ENCODE results near the gene SMG1.
"Not testable (repeated sequence)": the region's sequence is repeated elsewhere in the genome, so short reads cannot be mapped to it uniquely, and the experiment has no call there.

Gene SMG1

DNA sequence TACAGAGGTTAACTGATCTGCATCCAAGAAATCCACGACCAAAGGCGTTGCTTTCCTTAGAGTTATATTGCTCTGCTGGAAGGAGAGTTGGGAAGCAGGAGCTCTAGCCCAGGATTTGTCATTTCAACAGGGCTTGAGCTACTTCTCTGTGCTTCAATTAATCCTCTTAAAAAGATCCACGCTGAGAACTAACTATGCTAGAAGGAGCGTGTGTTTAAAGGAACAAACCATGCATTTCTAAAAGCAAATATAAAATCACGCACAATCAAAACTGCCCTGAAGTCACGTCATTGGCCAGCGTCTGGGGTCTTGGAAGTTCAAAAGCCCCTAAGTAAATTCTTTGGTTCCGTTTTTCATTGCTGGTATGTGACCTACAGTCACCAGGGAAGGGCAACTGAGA, 125.9 kb downstream of the SMG1 start:
- no peak for DNase-seq (ENCODE audit: low read depth, low spot score)

DNA sequence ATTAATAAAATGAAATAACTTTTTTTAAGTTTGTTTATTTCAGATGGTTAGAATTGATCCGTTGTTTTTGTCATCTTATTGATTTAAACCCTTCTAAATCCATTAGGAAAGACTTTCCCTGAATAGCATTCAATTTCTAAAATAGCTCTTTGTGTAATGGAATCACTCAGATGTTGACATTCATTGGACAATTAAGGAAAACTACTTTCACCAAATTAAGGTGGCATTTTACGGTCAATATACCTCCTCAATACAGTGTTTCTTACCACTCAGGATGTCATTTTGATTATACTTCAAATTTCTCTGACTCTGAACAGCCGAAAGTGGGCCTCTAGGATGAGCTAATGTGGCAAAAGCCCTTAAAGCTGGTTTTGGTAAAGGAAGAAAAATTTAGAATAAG, 126.7 kb downstream of the SMG1 start:
- no peak for DNase-seq (ENCODE audit: low read depth, low spot score)

GRCh38 chr16:18797746-18798145, 128.5 kb downstream of the SMG1 start:
- DNase-seq (ENCODE audit: low read depth, low spot score) = no peak

DNA sequence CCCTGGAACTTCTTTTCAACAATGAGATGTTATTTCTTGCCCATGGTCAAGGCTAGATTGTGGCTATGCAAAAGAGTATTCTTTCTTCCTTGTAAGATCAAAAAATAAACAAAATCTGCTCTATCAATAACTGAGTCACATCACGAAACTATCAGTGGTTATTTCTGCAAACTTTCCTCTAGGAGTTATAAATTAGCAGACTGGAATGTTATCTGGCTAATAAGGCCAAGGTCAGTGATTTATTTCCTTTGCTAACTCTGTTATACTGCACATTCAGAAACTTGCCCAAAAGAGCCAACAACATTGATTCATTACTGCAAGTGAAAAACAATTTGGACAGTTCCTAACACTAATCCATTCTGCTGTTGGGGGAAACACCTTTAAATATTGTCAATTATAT, 129.8 kb downstream of the SMG1 start:
- no peak for DNase-seq (ENCODE audit: low read depth, low spot score)

- DNase-seq (ENCODE audit: low read depth, low spot score) = no peak
These were observed 133.3 kb downstream of the SMG1 start for GRCh38 chr16:18792836-18793433.

DNA sequence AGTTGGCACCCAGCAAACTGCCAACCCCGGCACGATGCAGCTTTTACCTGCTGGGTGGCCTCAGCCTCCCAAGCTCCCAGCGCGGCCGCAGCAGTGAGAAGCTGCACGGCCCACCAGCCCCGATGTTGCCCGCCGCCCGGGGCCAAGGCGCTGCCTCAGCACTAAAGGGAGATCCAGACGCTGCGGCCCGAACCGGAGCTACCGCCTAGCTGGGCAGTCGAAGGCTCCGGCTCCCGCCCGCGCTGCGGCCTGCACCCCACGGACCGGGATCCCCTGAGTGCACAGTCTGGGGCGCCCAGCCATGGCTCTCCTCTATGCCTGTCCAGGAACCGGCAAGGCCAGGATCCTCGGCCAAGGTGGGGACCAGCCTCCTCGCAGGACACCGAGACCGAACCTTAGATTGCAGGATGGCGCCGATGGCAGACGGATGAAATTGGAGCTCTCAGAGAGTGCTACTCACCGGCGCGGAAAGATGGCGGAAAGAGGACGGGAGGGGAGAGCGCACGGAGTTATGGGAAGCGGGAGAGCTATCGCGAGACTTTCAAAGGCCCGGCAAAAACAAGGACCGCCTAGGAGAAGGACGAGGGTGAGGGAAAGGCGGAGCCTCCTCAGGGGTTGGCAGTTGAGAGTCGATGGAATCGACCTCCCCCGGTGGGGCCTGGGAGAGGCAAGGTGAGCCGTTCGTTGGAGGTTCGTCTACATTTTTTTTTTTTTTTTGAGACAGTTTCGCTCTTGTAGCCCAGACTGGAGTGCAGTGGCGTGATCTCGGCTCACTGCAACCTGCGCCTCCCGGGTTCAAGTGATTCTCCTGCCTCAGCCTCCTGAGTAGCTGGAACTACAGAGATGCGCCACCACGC, 136.1 kb downstream of the SMG1 start, which contains the start of gene RPS15A:
Gene RPS15A, minus strand, starts transcription at position 485 of the 857 bp plus-strand sequence. CDS start 1,221 bp downstream, outside the sequence.
- peak; percentile 88 for DNase-seq (ENCODE audit: low read depth, low spot score)

DNA sequence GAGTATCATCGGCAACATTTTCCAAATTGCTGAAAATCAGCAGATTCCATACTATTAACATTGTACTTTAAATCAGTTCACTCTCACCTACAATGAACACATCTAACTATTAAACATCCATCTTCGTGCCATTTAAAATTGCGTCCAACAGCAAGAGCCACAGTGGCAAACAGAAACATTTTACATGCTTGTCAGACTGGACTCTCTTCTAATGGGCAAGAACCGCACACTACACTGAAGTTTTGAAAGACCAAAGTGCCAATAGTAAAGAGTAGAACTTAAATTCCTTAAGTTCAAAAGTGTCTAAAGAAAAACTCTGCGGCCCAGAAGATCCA, 136.7 kb downstream of the SMG1 start:
- DNase-seq (ENCODE audit: low read depth, low spot score) = no peak

DNA sequence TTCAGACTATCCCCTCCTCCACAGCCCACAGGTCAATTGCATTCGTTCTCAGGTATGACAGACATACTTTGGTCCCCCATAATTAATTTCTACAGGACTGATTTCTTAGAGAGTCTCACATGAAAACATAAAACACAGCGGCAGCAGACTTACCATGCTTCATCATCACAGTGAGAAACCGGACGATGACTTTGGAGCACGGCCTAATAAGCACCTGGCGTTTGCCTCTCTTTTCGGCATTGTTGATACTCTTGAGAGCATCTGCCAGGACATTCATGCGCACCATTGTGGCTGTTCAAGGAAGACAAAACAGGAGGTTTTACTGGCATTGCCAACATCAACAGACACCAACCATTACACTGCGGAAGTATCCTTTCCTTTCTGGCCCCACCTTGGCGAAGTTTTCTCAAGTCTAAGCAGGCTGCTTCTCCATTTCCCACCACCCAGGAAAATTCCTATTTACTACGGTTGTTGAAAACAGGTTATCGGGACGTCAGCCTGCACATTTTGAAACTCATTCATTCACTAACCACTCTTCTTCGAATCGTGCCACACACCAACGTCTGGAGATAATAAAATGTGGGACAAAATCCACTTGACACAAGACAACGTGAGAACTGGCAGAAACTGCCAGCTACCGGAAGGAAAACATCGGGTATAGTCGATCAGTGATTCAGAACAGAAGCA, 137.2 kb downstream of the SMG1 start:
- no peak for DNase-seq (ENCODE audit: low read depth, low spot score)

GRCh38 chr16:18784917-18785623, 141.1 kb downstream of the SMG1 start:
- DNase-seq (ENCODE audit: low read depth, low spot score) = no peak

DNA sequence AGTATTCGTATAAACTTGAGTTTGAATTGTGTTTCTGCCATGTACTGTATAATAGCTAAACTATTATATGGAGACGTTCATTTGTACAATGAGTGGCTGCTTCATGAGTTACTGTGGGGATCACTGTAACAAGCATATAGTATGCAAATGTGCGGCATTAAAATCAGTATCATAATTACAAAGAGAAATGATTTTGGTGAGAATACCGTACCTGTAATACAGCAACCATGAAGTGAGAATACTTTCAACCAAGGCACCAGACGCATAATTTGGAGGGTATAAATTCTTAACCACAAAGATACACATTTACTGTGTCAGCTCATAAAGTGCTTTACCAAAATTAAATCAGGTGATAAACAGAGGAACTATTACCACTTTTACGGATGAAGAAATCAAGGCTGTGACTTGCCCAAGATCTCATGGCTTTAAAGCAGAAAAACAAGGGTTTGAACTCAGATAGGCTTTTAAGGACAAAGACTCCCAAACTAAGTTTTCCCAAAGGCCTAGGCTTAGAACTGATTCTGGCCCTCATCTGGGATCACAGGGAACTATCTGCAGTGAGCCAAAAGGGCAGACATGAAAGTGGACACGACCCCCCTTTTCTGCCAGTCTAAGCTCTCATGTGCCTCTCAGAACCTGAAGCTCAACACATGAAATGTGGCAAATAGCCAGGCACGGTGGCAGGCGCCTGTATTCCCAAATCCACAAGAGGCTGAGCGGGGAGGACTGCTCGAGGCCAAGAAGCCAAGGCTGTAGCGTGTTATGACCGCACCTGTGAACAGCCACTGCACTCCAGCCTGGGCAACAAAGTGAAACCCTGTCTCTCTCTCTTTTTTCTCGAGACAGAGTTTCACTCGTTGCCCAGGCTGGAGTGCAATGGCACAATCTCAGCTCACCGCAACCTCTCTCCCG, 142.5 kb downstream of the SMG1 start:
- no peak for DNase-seq (ENCODE audit: low read depth, low spot score)

- no peak for DNase-seq (ENCODE audit: low read depth, low spot score)
These were observed 143.3 kb downstream of the SMG1 start for GRCh38 chr16:18782697-18783429.

DNA sequence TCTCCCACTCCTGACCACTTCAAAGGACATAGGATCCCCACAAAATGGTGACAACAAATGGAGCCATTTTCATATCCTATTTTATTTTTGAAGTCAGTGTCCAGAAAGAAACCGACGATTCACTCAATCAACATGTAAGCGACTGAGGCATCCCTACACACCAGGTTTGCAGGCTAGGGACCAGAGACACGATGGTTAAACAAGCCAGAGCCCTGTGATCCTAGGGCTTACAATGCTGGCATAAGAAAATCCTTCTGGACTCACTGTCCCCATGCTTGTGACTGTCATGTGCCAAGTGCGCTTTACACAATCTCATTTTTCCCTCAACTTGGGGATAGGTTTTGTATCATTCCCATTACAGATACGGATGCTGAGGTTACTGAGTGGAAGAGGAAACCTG, 145.0 kb downstream of the SMG1 start:
- not testable (repeated sequence) for DNase-seq (ENCODE audit: low read depth, low spot score)

DNA sequence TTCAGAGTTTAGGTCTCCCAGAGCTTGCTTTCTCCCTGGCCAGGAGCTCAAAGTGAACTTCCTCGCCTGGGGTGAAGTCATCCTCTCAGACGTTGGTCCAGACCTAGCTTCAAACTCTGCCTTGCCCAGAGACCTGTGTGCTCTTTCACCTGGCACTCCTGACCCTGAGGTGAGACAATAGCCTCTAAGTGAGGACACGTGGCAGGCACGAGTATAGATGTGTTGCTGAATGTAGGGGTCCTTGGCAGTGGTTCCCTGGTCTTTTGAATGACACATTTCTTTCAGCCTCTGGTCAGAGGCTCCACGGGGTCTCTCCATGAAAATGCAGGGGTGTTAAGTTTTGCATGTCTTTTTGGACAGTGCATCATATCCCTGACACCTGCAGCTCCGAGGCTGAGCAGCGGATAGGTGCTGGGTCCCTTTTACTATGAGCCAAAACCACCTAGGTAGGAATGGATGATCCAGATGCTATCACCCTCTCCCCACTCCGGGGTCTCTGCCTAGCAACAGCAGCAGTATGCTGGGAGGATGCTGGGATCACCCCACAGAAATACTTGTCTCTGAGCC, 145.7 kb downstream of the SMG1 start:
- not testable (repeated sequence) for DNase-seq (ENCODE audit: low read depth, low spot score)

GRCh38 chr16:18777664-18778063, 148.5 kb downstream of the SMG1 start:
- not testable (repeated sequence) for DNase-seq (ENCODE audit: low read depth, low spot score)

DNA sequence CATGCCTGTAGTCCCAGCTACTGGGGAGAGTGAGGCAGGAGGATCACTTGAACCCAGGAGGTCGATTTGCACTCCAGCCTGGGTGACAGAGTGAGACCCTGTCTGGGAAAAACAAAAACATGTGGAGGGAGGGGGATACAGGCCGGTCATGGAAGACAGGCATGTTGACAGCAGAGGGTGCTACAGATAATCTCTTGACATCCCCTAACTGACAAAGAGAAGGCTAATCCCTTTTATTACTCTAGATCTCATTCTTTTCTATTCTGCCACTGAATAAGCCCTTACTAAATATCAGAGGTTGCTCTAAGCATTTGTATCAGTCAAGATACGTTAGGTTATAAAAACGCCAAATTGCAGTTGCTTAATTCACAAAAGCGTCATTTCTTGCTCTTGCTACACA, 149.9 kb downstream of the SMG1 start:
- not testable (repeated sequence) for DNase-seq (ENCODE audit: low read depth, low spot score)

- not testable (repeated sequence) for DNase-seq (ENCODE audit: low read depth, low spot score)
These were observed 151.6 kb downstream of the SMG1 start for GRCh38 chr16:18774651-18775050.

DNA sequence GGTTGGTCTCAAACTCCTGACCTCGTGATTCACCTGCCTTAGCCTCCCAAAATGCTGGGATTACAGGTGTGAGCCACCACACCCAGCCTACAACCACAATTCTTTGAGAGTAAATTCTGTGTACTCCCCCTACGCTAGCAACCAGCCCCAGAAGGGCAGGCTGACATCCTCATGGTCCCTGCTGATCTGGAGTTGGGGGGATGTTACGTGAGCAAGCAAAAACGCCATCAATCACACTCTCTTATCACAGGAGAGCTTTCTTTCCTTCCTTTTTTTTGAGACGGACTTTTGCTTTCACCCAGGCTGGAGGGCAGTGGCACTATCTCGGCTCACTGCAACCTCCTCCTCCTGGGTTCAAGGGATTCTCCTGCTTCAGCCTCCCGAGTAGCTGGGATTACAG, 154.0 kb downstream of the SMG1 start:
- DNase-seq (ENCODE audit: low read depth, low spot score) = not testable (repeated sequence)

- DNase-seq (ENCODE audit: low read depth, low spot score) = not testable (repeated sequence)
These were observed 155.8 kb downstream of the SMG1 start for GRCh38 chr16:18770336-18770962.

GRCh38 chr16:18767217-18767616, 159.0 kb downstream of the SMG1 start:
- DNase-seq (ENCODE audit: low read depth, low spot score) = not testable (repeated sequence)
